ENCODE data around the gene NHLRC4.

NHLRC4 gene

GRCh38 chr16:522320-523096, 44.3 kb upstream of the NHLRC4 start:
- Histone ChIP-seq H3K27ac (ENCODE audit: low read depth, low read length) (no peak overlapping the region), H3K4me2 (ENCODE audit: low read length) (no peak overlapping the region), H3K4me1 (ENCODE audit: control insufficient read depth, low read length) (peaks cover 25% of the 10 kb centered on the region), H3K9me2 (replicated peaks; ENCODE audit: control insufficient read depth, low read length) (no peaks in the 10 kb centered on the region), H3K79me2 (ENCODE audit: control insufficient read depth, low read length) (peaks cover 33% of the 10 kb centered on the region), H3K9me3 (ENCODE audit: control insufficient read depth, insufficient read depth, low read length) (no peaks in the 10 kb centered on the region), H4K20me1 (ENCODE audit: control insufficient read depth, insufficient read depth, low read depth, low read length) (no peaks in the 10 kb centered on the region; the same call in 1 of the 2 replicates), H3F3A (ENCODE audit: control insufficient read depth, insufficient read depth) (peaks cover 5% of the 10 kb centered on the region), H3K27me3 (ENCODE audit: control insufficient read depth, low read length) (no peaks in the 10 kb centered on the region), H3K36me3 (ENCODE audit: control insufficient read depth, low read length) (peaks cover 12% of the 10 kb centered on the region), H3K4me3 (ENCODE audit: low read length) (no peak overlapping the region)
- TF ChIP-seq CTCF (IDR thresholded peaks at IDR 0.05; ENCODE audit: low read depth, low read length, poor library complexity, severe bottlenecking) (no peak), EZH2phosphoT487 (IDR thresholded peaks at IDR 0.05; ENCODE audit: borderline replicate concordance, low read length) (no peak)

DNA sequence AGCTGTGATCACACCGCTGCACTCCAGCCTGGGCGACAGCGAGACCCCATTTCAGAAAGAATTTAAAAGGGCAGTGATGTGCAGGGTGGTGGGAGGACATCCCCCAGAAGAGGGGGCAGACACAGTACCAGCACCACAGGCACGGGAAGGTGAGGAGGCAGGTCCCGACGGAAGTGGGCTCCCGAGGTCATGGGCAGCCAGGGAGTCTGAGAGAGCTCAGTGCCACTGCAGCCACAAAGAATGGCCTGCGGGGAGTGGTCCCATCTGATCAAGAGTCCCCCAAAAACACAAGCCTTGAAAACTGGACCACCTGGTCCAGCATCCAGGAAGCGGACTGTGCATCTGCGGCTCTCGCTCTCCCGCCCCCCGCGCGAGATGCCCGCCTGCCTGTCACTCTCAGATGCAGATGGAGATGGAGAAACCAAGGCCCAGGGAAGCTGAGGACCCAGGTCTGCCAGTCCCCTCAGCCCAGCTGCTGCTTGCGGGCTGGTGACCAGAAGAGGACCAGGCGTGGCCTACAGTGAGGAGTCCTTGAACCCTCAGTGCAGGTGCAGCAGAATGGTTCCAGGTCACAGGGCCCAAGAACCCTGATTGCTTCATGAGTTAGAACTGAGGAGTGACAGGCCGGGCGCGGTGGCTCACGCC, 43.6 kb upstream of the NHLRC4 start:
- H3K36me3 ChIP-seq (ENCODE audit: control insufficient read depth, low read length): peaks cover 14% of the 10 kb centered on the region
- no peaks in the 10 kb centered on the region for H3K9me3 ChIP-seq (ENCODE audit: control insufficient read depth, insufficient read depth, low read length)
- no peak overlapping the region for H3K27ac ChIP-seq (ENCODE audit: low read depth, low read length)
- H3K4me2 ChIP-seq (ENCODE audit: low read length): no peak overlapping the region
- no peaks in the 10 kb centered on the region for H3K27me3 ChIP-seq (ENCODE audit: control insufficient read depth, low read length)
- no peaks in the 10 kb centered on the region for H3K9me2 ChIP-seq (replicated peaks; ENCODE audit: control insufficient read depth, low read length)
- H3K4me3 ChIP-seq (ENCODE audit: low read length): no peak overlapping the region
- TF ChIP-seq EZH2phosphoT487 (IDR thresholded peaks at IDR 0.05; ENCODE audit: borderline replicate concordance, low read length): no peak
- H3F3A ChIP-seq (ENCODE audit: control insufficient read depth, insufficient read depth): peaks cover 5% of the 10 kb centered on the region
- peaks cover 25% of the 10 kb centered on the region for H3K4me1 ChIP-seq (ENCODE audit: control insufficient read depth, low read length)
- H3K79me2 ChIP-seq (ENCODE audit: control insufficient read depth, low read length): peaks cover 35% of the 10 kb centered on the region
- H4K20me1 ChIP-seq (ENCODE audit: control insufficient read depth, insufficient read depth, low read depth, low read length): no peaks in the 10 kb centered on the region; the same call in 1 of the 2 replicates

DNA sequence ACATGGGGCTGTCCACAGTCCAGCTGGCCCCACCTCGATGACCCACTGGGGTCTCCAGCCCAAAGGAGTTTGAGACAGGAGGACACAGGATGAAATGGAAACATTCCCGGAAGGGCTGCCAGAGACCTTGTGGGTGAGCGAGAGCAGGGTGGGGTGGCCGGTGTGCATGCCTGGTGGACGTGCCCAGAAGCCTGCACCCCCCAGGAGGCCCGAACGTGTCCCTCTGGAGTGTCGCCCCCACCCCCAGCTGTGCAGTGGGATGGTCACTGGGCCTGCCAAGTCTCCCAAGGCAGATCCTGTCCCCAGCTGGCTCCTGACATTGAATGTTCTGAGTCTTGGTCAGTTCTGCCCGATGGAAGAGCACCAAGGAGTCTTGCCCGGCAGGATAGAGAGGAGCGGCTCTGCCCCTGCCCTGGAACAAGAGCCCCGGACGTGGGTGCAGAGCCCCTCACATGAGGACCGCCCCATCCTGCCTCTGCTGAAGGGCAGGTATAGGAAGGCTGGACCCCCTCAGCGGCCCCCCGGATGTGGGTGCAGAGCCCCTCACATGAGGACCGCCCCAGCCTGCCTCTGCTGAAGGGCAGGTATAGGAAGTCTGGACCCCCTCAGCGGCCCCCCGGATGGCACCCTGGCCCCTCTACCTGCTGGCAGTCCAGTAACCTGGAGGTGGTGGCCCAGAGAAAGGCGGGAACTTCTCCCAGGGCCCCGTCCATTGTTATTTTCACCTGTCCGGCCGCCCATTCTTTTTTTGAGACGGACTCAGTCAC, 42.3 kb upstream of the NHLRC4 start:
- Histone ChIP-seq H3K27me3 (ENCODE audit: control insufficient read depth, low read length) (no peaks in the 10 kb centered on the region), H3K27ac (ENCODE audit: low read depth, low read length) (no peak overlapping the region), H3K9me2 (replicated peaks; ENCODE audit: control insufficient read depth, low read length) (no peaks in the 10 kb centered on the region), H3K79me2 (ENCODE audit: control insufficient read depth, low read length) (peaks cover 48% of the 10 kb centered on the region), H3K36me3 (ENCODE audit: control insufficient read depth, low read length) (peaks cover 22% of the 10 kb centered on the region), H4K20me1 (ENCODE audit: control insufficient read depth, insufficient read depth, low read depth, low read length) (peaks cover 3% of the 10 kb centered on the region), H3K4me2 (ENCODE audit: low read length) (no peak overlapping the region; the same call in 1 of the 2 replicates), H3K4me1 (ENCODE audit: control insufficient read depth, low read length) (peaks cover 33% of the 10 kb centered on the region), H3F3A (ENCODE audit: control insufficient read depth, insufficient read depth) (peaks cover 5% of the 10 kb centered on the region), H3K9me3 (ENCODE audit: control insufficient read depth, insufficient read depth, low read length) (no peaks in the 10 kb centered on the region), H3K4me3 (ENCODE audit: low read length) (no peak overlapping the region; the same call in 1 of the 2 replicates)
- no peak for TF ChIP-seq CTCF (IDR thresholded peaks at IDR 0.05; ENCODE audit: low read depth, low read length, poor library complexity, severe bottlenecking)
